GM18517 (cell line): Measurements from ENCODE around the gene SERPINA9.
"Not testable (repeated sequence)": the region's sequence is repeated elsewhere in the genome, so short reads cannot be mapped to it uniquely, and the experiment has no call there.

ENCODE experiments used
- ATAC-seq: cut with Tn5 transposase; IDR thresholded peaks from one replicate; pipeline ENCODE4 v1.9.1; 2021; ENCODE audit warnings: mild to moderate bottlenecking, moderate library complexity; ENCODE audit not compliant: unreplicated experiment

Gene SERPINA9

GRCh38 chr14:94476023-94476422 lies at the start of gene SERPINA9:
TSS of gene SERPINA9 (minus strand) at chr14:94476197. CDS start at chr14:94469840, 6,357 bp downstream.
- no peak for ATAC-seq

- no peak for ATAC-seq
Measured at GRCh38 chr14:94524093-94524492, 48.1 kb upstream of the SERPINA9 start.

GRCh38 chr14:94523265-94523664 lies 47.3 kb upstream of the SERPINA9 start:
- no peak for ATAC-seq

GRCh38 chr14:94522115-94522724 lies 46.2 kb upstream of the SERPINA9 start:
- ATAC-seq, result no peak

- ATAC-seq, result no peak
Measured at GRCh38 chr14:94521375-94522114, 45.5 kb upstream of the SERPINA9 start.

- no peak for ATAC-seq
Measured at GRCh38 chr14:94517641-94518257, 41.8 kb upstream of the SERPINA9 start.

GRCh38 chr14:94517248-94517640 lies 41.2 kb upstream of the SERPINA9 start:
- no peak for ATAC-seq

- ATAC-seq, result no peak
Measured at GRCh38 chr14:94515856-94516255, 39.9 kb upstream of the SERPINA9 start.

GRCh38 chr14:94515426-94515825 lies 39.4 kb upstream of the SERPINA9 start:
- no peak for ATAC-seq

- no peak for ATAC-seq
Measured at GRCh38 chr14:94514351-94514750, 38.4 kb upstream of the SERPINA9 start.

GRCh38 chr14:94510481-94510880 lies 34.5 kb upstream of the SERPINA9 start:
- not testable (repeated sequence) for ATAC-seq

GRCh38 chr14:94509356-94509755 lies 33.4 kb upstream of the SERPINA9 start, which contains the start of gene SERPINA12:
TSS of gene SERPINA12 (minus strand) at chr14:94509469. CDS start at chr14:94498397, 11,072 bp downstream.
- ATAC-seq, result no peak

- ATAC-seq, result no peak
Measured at GRCh38 chr14:94505641-94506040, 29.6 kb upstream of the SERPINA9 start.

GRCh38 chr14:94505206-94505605 lies 29.2 kb upstream of the SERPINA9 start:
- ATAC-seq, result no peak

- ATAC-seq, result no peak
Measured at GRCh38 chr14:94501588-94502516, 25.9 kb upstream of the SERPINA9 start.

GRCh38 chr14:94500264-94500663 lies 24.3 kb upstream of the SERPINA9 start:
- ATAC-seq, result no peak

- ATAC-seq, result no peak
Measured at GRCh38 chr14:94499673-94500072, 23.7 kb upstream of the SERPINA9 start.

GRCh38 chr14:94498215-94498614 lies 22.2 kb upstream of the SERPINA9 start:
- no peak for ATAC-seq

GRCh38 chr14:94494085-94494484 lies 18.1 kb upstream of the SERPINA9 start:
- peak; percentile 45 for ATAC-seq

GRCh38 chr14:94491511-94491910 lies 15.5 kb upstream of the SERPINA9 start:
- ATAC-seq, result no peak

GRCh38 chr14:94489336-94489735 lies 13.3 kb upstream of the SERPINA9 start:
- no peak for ATAC-seq
